Ovary (tissue), 9 donors: ENCODE data around the gene PTPN2. TPM values are rescaled to one million over a fixed set of nuclear protein-coding genes. Genes with fewer than 3 reads are reported as not detected.

Source experiments
- DNase-seq, 5 donors: peaks; one replicate each; pipeline ENCODE4 v3.0.0-alpha.2; 2019 to 2020
- H3K27ac ChIP-seq, 2 donors: fragments of 200-600 bp; one replicate each; pipeline versions ENCODE4 v1.5.1 to v1.8.0; 2019 to 2022
- H3K27me3 ChIP-seq: fragments of 200-600 bp; one replicate; pipeline ENCODE4 v1.8.0; 2022
- H3K36me3 ChIP-seq: fragments of 200-600 bp; sonication (generic); one replicate; pipeline ENCODE4 v1.5.1; 2019
- H3K4me1 ChIP-seq: one replicate; pipeline ENCODE4 v1.8.1; 2013; ENCODE audit warnings: mild to moderate bottlenecking, moderate library complexity; ENCODE audit not compliant: insufficient read depth
- H3K4me3 ChIP-seq: fragments of 200-600 bp; sonication (generic); one replicate; pipeline ENCODE4 v1.5.1; 2017
- H3K9me3 ChIP-seq, 2 donors: fragments of 200-600 bp in 1 of 2; sonication (generic) in 1 of 2; one replicate each; pipeline versions ENCODE4 v1.5.1 to v1.8.1; 2013 to 2019; ENCODE audit warnings: mild to moderate bottlenecking in 1 of 2, moderate library complexity in 1 of 2
- CTCF ChIP-seq, 3 donors: fragments of 450-650 bp in 2 of 3; fragments of 200-600 bp in 1 of 3; IDR thresholded peaks; one replicate each; pipeline versions ENCODE4 v1.5.1 to v1.8.0; 2016 to 2022; ENCODE audit warnings: antibody characterized with exemption in 3 of 3, mild to moderate bottlenecking in 1 of 3
- EP300 ChIP-seq: sonication (generic); formaldehyde crosslinking; IDR thresholded peaks from one replicate; pipeline ENCODE4 v1.6.1; 2017; ENCODE audit warnings: antibody characterized with exemption
- POLR2A ChIP-seq: fragments of 450-650 bp; IDR thresholded peaks from one replicate; pipeline ENCODE4 v1.6.1; 2017; ENCODE audit warnings: antibody characterized with exemption, mild to moderate bottlenecking, moderate library complexity
- WGBS, 3 donors: extraction: QIAGEN DNeasy Blood & Tissue Kit in 1 of 3; methylation state at CpG; one replicate each; pipeline versions ENCODE4 v1.1.5 to v1.1.7; 2013 to 2017; 5-methylcytosine and 5-hydroxymethylcytosine counted together
- intact Hi-C, 4 donors: fragments of 100-400 bp; cut with DNase I; formaldehyde crosslinking; loops; one replicate each; pipeline versions ENCODE4 v1.11.0 to v1.15.1; 2022 to 2023
- polyA plus RNA-seq, 2 donors: library from polyadenylated mRNA; stranded (reverse); fragments of 200-250 nt in 1 of 2; fragments of 350-450 nt in 1 of 2; fragmentation: Illumina TruSeq in 1 of 2; extraction: RNeasy Lipid Tissue Mini Kit (QIAGEN cat#74804) in 1 of 2; gene quantifications; one replicate each; pipeline ENCODE4 v1.2.3, GENCODE V29; 2013 to 2014
- total RNA-seq, 7 donors: library from RNA; depleted of rRNA in 2 of 7; stranded (reverse); fragments of >200 nt in 2 of 7; fragmentation: NEBNext Ultra II Directional in 3 of 7; extraction: Animal tissue kit (Norgen Biotek cat#: 25700) in 3 of 7; gene quantifications; one replicate each; pipeline versions ENCODE4 v1.1.0 to v1.2.4, GENCODE V29; 2016 to 2023
- donor health status: DM: no; HTN: no; CAD: no; lungs with moderate emphysema.
- donor health status: DM: no; HTN: no; CAD: no.
- donor health status: Bipolar disorder and iron deficiency.
- donor health status: DM: yes; HTN: yes; CAD: no.
- donor health status: DM: no; HTN: no; CAD: no.
- donor health status: DM: yes; HTN: yes; CAD: no.

PTPN2 gene
- total and polyA plus RNA-seq, 9 donors: 29.4 to 48.1 (median 36.2) TPM

- DNase-seq: no peak
- peak overlapping the region in 1 of 2 donors; percentile 34 for H3K27ac ChIP-seq
- no peaks in the 10 kb centered on the region for H3K9me3 ChIP-seq
- intact Hi-C loops: loop anchor here in 2 of 4 donors (1.0 to 2.0 kb wide), 2 partner anchors 14 to 15 kb away; no protein-coding TSS in a partner anchor
- TF ChIP-seq EP300: no peak
- no peak for TF ChIP-seq POLR2A
- H3K4me1 ChIP-seq: peaks cover 3% of the 10 kb centered on the region
- WGBS, 3 donors: 50 to 62% (median 59%) methylated on average over 5 of the region's 5 CpGs
- H3K4me3 ChIP-seq: no peak overlapping the region
- no peaks in the 10 kb centered on the region for H3K27me3 ChIP-seq
- H3K36me3 ChIP-seq: no peaks in the 10 kb centered on the region
These were observed 64.2 kb downstream of the PTPN2 start for GRCh38 chr18:12819841-12820240.

- 46 to 57% (median 55%) methylated on average over 3 of the region's 3 CpGs for WGBS, 3 donors
- DNase-seq: no peak
- H3K36me3 ChIP-seq: no peaks in the 10 kb centered on the region
- H3K9me3 ChIP-seq: no peaks in the 10 kb centered on the region
- peak overlapping the region in 1 of 2 donors; percentile 34 for H3K27ac ChIP-seq
- H3K27me3 ChIP-seq: no peaks in the 10 kb centered on the region
- no peak overlapping the region for H3K4me3 ChIP-seq
- H3K4me1 ChIP-seq: peaks cover 3% of the 10 kb centered on the region
- TF ChIP-seq POLR2A (no peak), CTCF (IDR thresholded peaks at IDR 0.05) (no peak), EP300 (no peak)
- intact Hi-C loops: loop anchor here in 1 of 4 donors (1.0 kb wide), 1 partner anchor 13 kb away; no protein-coding TSS in a partner anchor
These were observed 64.7 kb downstream of the PTPN2 start for GRCh38 chr18:12819322-12819721.

GRCh38 chr18:12818243-12818642, 65.8 kb downstream of the PTPN2 start:
- no peak overlapping the region for H3K4me3 ChIP-seq
- 94 to 97% (median 95%) methylated on average over 3 of the region's 3 CpGs for WGBS, 3 donors
- TF ChIP-seq CTCF (IDR thresholded peaks at IDR 0.05) (no peak), EP300 (no peak), POLR2A (no peak)

GRCh38 chr18:12816451-12816850, 67.6 kb downstream of the PTPN2 start:
- Histone ChIP-seq H3K4me1 (peaks cover 3% of the 10 kb centered on the region), H3K27me3 (no peaks in the 10 kb centered on the region), H3K9me3 (no peaks in the 10 kb centered on the region), H3K36me3 (no peaks in the 10 kb centered on the region), H3K4me3 (no peak overlapping the region), H3K27ac (no peak overlapping the region)
- intact Hi-C loops: no loop called here
- WGBS, 3 donors: 88 to 93% (median 88%) methylated on average over 2 of the region's 2 CpGs
- DNase-seq: no peak
- TF ChIP-seq CTCF (IDR thresholded peaks at IDR 0.05) (no peak), POLR2A (no peak), EP300 (no peak)

More at GRCh38 chr18:12818243-12818642, 65.8 kb downstream of the PTPN2 start:
- Histone ChIP-seq H3K9me3 (no peaks in the 10 kb centered on the region), H3K36me3 (no peaks in the 10 kb centered on the region), H3K27me3 (no peaks in the 10 kb centered on the region), H3K4me1 (peaks cover 3% of the 10 kb centered on the region), H3K27ac (no peak overlapping the region)
- intact Hi-C loops: no loop called here
- DNase-seq: no peak

- no peak for DNase-seq
- TF ChIP-seq CTCF (IDR thresholded peaks at IDR 0.05) (no peak), POLR2A (no peak), EP300 (no peak)
- Histone ChIP-seq H3K36me3 (no peaks in the 10 kb centered on the region), H3K27ac (no peak overlapping the region), H3K9me3 (no peaks in the 10 kb centered on the region), H3K4me3 (no peak overlapping the region), H3K4me1 (no peaks in the 10 kb centered on the region), H3K27me3 (no peaks in the 10 kb centered on the region)
- 87 to 93% (median 90%) methylated on average over 6 of the region's 6 CpGs for WGBS, 3 donors
- intact Hi-C loops: no loop called here
These were observed 72.7 kb downstream of the PTPN2 start for GRCh38 chr18:12811191-12811950.
